ENCODE results near the gene GP9. TPM values are rescaled to one million over a fixed set of nuclear protein-coding genes. Genes with fewer than 3 reads are reported as not detected.
"Not testable (repeated sequence)": the region's sequence is repeated elsewhere in the genome, so short reads cannot be mapped to it uniquely, and the experiment has no call there.

GP9 gene
- total and polyA plus RNA-seq, 7 donors, result 0.26 TPM; not detected in 6

DNA sequence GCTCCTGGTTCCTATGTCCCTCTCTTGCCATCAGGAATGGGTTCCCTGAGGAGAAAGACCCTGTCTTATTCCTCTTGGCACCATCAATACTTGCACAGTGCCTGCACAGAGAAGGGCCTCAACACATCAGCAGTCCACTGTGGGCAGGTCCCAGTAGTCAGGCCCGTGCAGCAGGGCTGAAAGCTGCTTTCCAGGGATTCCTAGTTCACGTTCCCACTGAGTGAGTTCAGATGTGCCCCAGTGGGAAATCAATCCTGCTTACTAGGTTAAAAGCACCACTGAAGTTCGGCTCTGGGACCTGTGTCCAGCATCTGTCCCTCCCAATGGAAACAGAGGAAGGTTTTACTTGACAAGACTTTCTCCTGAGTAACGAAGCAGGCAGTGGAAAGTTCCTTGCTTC, 45.3 kb downstream of the GP9 start:
- no peaks in the 10 kb centered on the region for H3K27me3 ChIP-seq
- no peak overlapping the region for H3K4me3 ChIP-seq
- H3K9me3 ChIP-seq, result no peaks in the 10 kb centered on the region
- intact Hi-C loops (cut with DNase I), result no loop called here
- WGBS, 2 donors, result 93% methylated on average over 4 of the region's 4 CpGs
- no peak for DNase-seq
- TF ChIP-seq POLR2AphosphoS5 (IDR thresholded peaks at IDR 0.05), result no peak
- TF ChIP-seq POLR2A (IDR thresholded peaks at IDR 0.05), result no peak
- no peak for TF ChIP-seq EP300 (IDR thresholded peaks at IDR 0.05)
- TF ChIP-seq, protein P1, sequence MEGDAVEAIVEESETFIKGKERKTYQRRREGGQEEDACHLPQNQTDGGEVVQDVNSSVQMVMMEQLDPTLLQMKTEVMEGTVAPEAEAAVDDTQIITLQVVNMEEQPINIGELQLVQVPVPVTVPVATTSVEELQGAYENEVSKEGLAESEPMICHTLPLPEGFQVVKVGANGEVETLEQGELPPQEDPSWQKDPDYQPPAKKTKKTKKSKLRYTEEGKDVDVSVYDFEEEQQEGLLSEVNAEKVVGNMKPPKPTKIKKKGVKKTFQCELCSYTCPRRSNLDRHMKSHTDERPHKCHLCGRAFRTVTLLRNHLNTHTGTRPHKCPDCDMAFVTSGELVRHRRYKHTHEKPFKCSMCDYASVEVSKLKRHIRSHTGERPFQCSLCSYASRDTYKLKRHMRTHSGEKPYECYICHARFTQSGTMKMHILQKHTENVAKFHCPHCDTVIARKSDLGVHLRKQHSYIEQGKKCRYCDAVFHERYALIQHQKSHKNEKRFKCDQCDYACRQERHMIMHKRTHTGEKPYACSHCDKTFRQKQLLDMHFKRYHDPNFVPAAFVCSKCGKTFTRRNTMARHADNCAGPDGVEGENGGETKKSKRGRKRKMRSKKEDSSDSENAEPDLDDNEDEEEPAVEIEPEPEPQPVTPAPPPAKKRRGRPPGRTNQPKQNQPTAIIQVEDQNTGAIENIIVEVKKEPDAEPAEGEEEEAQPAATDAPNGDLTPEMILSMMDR (IDR thresholded peaks at IDR 0.05), result no peak
- H3K4me1 ChIP-seq, result peaks cover 0 to 10% (median 0%) of the 10 kb centered on the region in 4 donors
- peaks cover 0 to 7% (median 0%) of the 10 kb centered on the region in 4 donors for H3K36me3 ChIP-seq
- no peak overlapping the region for H3K27ac ChIP-seq

- Histone ChIP-seq H3K9me3 (no peaks in the 10 kb centered on the region), H3K36me3 (peaks cover 0 to 7% (median 0%) of the 10 kb centered on the region in 4 donors), H3K27me3 (no peaks in the 10 kb centered on the region), H3K4me3 (no peak overlapping the region), H3K27ac (no peak overlapping the region), H3K4me1 (peaks cover 0 to 10% (median 0%) of the 10 kb centered on the region in 4 donors)
- no peak for TF ChIP-seq EP300 (IDR thresholded peaks at IDR 0.05)
- TF ChIP-seq, protein P1 (IDR thresholded peaks at IDR 0.05), result no peak
- TF ChIP-seq POLR2A (IDR thresholded peaks at IDR 0.05), result no peak
- TF ChIP-seq POLR2AphosphoS5 (IDR thresholded peaks at IDR 0.05), result no peak
- DNase-seq, result no peak
- WGBS, 2 donors, result 92 to 94% methylated on average over 5 of the region's 5 CpGs
- intact Hi-C loops (cut with DNase I), result no loop called here
These were observed 45.7 kb downstream of the GP9 start for GRCh38 chr3:129106320-129106719.

DNA sequence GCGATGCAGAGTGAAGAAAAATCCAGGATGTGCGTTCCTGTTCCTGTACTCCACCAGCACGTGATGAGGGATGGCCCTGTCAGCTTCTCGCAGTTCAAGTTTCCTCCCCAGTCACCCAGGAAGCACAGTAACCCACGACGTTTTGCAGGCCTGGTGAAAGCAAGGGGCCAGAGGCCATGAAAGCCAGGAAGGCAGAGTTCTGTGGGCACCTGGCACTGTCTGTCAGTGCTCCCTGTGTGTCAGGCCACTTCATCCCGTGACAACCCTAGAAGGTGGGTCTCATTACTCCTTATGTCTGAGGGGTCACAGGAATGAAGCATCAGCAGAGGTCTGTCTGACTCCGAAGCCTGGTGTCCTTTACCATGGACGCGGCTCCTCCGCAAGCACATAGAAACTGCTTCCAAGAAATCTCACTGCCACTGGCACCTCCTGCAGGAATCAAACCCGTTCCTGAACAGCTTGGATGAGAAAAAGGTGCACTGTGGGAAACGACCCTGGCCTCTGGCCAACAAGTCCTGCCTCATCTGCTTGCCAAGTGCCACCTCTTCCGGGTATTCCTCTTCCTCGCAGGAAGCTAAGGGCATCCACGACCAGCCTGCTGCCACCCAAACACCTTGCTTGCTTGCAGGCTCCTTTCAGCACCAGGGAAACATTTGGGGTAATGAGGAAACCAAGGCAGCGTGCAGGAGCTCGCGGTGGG, 46.4 kb downstream of the GP9 start:
- Histone ChIP-seq H3K27me3 (no peaks in the 10 kb centered on the region), H3K9me3 (no peaks in the 10 kb centered on the region), H3K27ac (no peak overlapping the region), H3K36me3 (peaks cover 0 to 7% (median 0%) of the 10 kb centered on the region in 4 donors), H3K4me3 (no peak overlapping the region), H3K4me1 (peaks cover 0 to 10% (median 0%) of the 10 kb centered on the region in 4 donors)
- TF ChIP-seq EP300 (IDR thresholded peaks at IDR 0.05) (no peak), POLR2A (IDR thresholded peaks at IDR 0.05) (no peak), POLR2AphosphoS5 (IDR thresholded peaks at IDR 0.05) (no peak)
- TF ChIP-seq, protein P1 (IDR thresholded peaks at IDR 0.05), result no peak
- intact Hi-C loops (cut with DNase I), result no loop called here
- no peak for DNase-seq
- 58 to 81% methylated on average over 19 of the region's 19 CpGs for WGBS, 2 donors

GRCh38 chr3:129107793-129108192, 47.2 kb downstream of the GP9 start:
- H3K27ac ChIP-seq, result no peak overlapping the region
- DNase-seq, result no peak
- H3K9me3 ChIP-seq, result no peaks in the 10 kb centered on the region
- WGBS, 2 donors, result 91 to 94% methylated on average over 8 of the region's 8 CpGs
- TF ChIP-seq, protein P1 (IDR thresholded peaks at IDR 0.05), result no peak
- TF ChIP-seq EP300 (IDR thresholded peaks at IDR 0.05), result no peak
- TF ChIP-seq POLR2AphosphoS5 (IDR thresholded peaks at IDR 0.05), result no peak
- no peak for TF ChIP-seq POLR2A (IDR thresholded peaks at IDR 0.05)
- no peak overlapping the region for H3K4me3 ChIP-seq
- no peaks in the 10 kb centered on the region for H3K27me3 ChIP-seq
- H3K36me3 ChIP-seq, result peaks cover 0 to 7% (median 0%) of the 10 kb centered on the region in 4 donors
- peaks cover 0 to 10% (median 0%) of the 10 kb centered on the region in 4 donors for H3K4me1 ChIP-seq
- intact Hi-C loops (cut with DNase I), result no loop called here

GRCh38 chr3:129111076-129111780, 50.6 kb downstream of the GP9 start:
- H3K9me3 ChIP-seq; H3K27me3 ChIP-seq; H3K4me3 ChIP-seq; intact Hi-C loops (cut with DNase I); H3K4me1 ChIP-seq; H3K27ac ChIP-seq; H3K36me3 ChIP-seq; DNase-seq: not testable (repeated sequence)
- WGBS, 2 donors, result 96 to 97% methylated on average over 10 of the region's 10 CpGs

Measured in sigmoid colon (tissue), 7 donors.